HL-60 (cell line): ENCODE results near the gene ZIK1.

ENCODE experiments used
- GABPA ChIP-seq: IDR thresholded peaks from 2 replicates; pipeline ENCODE4 v1.6.1; 2012; ENCODE audit warnings: low read depth
- POLR2AphosphoS5 ChIP-seq: IDR thresholded peaks from 2 replicates; pipeline ENCODE4 v1.6.1; 2012; ENCODE audit warnings: low read depth
- TF ChIP-seq, protein P1 (sequence below): IDR thresholded peaks from one replicate; pipeline ENCODE4 v1.5.1; 2011; ENCODE audit warnings: low read length, control low read depth, inconsistent platforms; ENCODE audit not compliant: insufficient read depth
- TF ChIP-seq, protein P2 (sequence below): IDR thresholded peaks from 2 replicates; pipeline ENCODE4 v1.6.1; 2012; ENCODE audit warnings: low read depth; ENCODE audit not compliant: insufficient replicate concordance

DNA sequence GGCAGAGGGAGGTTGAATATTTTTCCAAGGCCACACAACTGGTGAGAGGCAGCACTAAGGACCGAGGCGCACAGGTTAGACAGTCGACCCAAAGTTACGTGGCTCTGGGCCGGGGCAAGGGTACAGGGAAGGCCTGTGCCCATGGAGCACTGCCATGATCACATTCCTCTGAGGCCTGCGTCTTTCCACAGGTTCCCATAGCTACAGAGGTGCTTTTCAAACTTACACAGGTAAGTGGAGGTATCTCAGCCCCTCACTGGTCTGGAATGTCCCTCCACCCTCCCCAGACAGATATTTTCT is 49.8 kb downstream of the ZIK1 start:
- TF ChIP-seq, protein P1, sequence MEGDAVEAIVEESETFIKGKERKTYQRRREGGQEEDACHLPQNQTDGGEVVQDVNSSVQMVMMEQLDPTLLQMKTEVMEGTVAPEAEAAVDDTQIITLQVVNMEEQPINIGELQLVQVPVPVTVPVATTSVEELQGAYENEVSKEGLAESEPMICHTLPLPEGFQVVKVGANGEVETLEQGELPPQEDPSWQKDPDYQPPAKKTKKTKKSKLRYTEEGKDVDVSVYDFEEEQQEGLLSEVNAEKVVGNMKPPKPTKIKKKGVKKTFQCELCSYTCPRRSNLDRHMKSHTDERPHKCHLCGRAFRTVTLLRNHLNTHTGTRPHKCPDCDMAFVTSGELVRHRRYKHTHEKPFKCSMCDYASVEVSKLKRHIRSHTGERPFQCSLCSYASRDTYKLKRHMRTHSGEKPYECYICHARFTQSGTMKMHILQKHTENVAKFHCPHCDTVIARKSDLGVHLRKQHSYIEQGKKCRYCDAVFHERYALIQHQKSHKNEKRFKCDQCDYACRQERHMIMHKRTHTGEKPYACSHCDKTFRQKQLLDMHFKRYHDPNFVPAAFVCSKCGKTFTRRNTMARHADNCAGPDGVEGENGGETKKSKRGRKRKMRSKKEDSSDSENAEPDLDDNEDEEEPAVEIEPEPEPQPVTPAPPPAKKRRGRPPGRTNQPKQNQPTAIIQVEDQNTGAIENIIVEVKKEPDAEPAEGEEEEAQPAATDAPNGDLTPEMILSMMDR: no peak
- TF ChIP-seq POLR2AphosphoS5 (no peak), GABPA (no peak)
- TF ChIP-seq, protein P2, sequence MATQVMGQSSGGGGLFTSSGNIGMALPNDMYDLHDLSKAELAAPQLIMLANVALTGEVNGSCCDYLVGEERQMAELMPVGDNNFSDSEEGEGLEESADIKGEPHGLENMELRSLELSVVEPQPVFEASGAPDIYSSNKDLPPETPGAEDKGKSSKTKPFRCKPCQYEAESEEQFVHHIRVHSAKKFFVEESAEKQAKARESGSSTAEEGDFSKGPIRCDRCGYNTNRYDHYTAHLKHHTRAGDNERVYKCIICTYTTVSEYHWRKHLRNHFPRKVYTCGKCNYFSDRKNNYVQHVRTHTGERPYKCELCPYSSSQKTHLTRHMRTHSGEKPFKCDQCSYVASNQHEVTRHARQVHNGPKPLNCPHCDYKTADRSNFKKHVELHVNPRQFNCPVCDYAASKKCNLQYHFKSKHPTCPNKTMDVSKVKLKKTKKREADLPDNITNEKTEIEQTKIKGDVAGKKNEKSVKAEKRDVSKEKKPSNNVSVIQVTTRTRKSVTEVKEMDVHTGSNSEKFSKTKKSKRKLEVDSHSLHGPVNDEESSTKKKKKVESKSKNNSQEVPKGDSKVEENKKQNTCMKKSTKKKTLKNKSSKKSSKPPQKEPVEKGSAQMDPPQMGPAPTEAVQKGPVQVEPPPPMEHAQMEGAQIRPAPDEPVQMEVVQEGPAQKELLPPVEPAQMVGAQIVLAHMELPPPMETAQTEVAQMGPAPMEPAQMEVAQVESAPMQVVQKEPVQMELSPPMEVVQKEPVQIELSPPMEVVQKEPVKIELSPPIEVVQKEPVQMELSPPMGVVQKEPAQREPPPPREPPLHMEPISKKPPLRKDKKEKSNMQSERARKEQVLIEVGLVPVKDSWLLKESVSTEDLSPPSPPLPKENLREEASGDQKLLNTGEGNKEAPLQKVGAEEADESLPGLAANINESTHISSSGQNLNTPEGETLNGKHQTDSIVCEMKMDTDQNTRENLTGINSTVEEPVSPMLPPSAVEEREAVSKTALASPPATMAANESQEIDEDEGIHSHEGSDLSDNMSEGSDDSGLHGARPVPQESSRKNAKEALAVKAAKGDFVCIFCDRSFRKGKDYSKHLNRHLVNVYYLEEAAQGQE: no peak
